Measurements from ENCODE around the gene HSPBAP1.

The HSPBAP1 gene, protein sequence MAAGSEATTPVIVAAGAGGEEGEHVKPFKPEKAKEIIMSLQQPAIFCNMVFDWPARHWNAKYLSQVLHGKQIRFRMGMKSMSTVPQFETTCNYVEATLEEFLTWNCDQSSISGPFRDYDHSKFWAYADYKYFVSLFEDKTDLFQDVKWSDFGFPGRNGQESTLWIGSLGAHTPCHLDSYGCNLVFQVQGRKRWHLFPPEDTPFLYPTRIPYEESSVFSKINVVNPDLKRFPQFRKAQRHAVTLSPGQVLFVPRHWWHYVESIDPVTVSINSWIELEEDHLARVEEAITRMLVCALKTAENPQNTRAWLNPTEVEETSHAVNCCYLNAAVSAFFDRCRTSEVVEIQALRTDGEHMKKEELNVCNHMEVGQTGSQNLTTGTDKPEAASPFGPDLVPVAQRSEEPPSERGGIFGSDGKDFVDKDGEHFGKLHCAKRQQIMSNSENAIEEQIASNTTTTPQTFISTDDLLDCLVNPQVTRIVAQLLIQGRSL

DNA sequence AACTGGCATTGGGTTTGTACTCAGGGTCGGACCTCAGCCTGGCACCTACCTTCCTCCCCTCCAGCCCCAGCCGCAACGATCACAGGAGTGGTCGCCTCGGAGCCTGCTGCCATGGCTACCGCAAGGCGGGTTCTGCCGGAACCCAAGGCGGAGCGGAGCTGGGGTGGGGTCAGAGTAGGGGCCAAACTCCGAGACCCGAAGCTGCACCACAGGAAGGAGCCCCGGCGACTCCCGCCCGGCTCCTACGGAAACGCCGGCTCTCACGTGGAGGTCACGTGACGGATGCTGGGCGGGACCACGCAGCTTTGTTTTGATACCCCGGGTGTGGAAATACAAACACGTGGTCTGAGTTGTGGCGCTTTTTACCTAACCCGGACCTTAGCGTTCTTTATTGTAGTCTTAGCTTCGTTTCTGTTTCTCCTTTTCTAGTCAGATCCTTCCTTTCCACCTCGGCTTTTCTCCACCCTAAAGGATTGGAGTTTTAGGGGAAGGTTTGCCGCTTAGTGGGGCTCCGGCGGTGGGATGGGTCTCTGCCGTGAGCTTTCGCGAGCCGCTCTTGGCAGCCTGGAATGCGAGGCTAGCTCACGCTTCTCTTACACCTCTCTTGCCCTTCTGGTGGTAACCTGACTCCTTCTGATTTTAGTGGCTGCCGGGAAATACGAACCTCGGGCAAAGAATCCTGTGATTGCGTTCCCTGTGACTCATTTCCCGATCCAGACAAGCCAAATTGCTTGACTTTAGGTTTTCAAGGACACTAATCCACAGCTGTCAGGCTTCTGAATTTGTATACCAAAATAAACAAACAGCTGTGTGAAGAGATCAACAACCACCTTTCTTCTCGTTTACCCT, at the start of gene HSPBAP1:
Gene HSPBAP1 (minus strand): TSS at position 264 of the 849 bp plus-strand sequence. CDS start 151 bp downstream, at position 113.
- peak; percentile 80 to 86 for DNase-seq (ENCODE audit: low read depth in 2 of 2)

DNA sequence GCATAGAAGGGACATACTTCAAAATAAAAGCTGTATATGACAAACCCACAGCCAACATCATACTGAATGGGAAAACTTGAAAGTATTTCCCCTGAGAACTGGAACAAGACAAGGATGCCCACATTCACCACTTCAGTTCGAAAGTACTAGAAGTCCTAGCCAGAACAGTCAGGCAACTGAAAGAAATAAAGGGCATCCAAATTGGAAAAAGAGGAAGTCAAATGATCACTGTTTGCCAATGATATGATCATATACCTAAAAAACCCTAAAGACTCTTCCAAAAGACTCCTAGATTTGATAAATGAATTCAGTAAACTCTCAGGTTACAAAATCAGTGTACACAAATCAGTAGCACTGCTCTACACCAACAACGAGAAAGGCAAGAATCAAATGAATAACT, 42.0 kb upstream of the HSPBAP1 start:
- DNase-seq (ENCODE audit: low read depth in 2 of 2) = no peak

DNA sequence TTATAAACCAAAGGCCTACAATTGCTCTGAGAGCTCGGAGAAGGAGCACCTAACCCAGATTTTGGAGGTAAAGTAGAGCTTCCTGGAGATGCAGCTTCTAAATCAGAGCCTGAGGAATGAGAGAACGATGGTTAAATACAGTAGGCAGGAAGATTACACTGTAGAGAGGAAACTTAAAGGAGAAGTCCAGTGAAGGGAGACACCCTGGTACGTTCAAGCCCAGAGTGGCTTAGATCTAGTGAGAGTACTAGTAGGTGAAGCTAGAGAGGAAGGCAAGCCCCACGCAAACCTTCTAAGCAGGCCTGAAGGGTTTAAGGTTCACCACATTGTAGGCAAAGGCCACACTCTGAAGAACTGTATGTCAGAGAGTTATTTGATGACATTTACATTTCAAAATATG, 34.6 kb upstream of the HSPBAP1 start:
- DNase-seq (ENCODE audit: low read depth in 2 of 2) = no peak

DNA sequence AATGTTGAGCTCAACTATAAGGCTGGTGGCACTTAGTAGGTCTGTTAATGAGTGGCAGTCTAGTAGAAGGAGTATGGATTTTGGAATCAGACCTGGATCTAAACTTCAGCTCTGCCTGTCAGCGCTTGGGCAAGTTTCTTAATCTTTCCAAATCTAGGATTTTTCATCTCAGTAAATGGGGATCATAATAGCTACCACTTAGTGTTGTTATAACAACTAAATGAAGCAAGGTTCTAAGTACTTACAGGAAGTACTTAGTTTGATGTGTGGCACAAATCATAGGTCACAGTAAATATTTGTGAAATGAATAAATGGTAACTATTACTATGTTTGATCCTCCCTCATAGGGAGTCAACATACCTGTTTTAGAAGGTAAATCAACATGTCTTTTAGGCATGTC, 32.6 kb upstream of the HSPBAP1 start:
- DNase-seq (ENCODE audit: low read depth in 2 of 2) = no peak

DNA sequence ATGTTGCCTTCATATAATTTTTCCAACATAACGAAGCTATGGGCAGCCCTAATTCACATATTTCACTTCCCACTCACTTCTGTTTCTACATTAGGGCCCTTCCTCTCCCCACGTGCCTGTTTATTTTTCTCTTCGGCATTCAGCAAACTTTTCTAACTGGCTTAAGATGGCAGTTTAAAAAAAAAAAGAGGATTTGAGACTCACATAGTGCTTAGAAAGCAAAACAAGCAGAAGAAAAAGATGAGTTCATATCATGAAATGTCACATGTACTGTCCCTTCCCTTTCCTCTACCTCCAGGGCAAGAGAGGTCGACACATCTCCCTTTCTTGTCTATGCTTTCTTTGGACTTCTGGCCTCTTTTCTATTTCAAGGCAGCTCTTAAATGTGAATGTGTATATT, 31.8 kb upstream of the HSPBAP1 start:
- no peak for DNase-seq (ENCODE audit: low read depth in 2 of 2)

DNA sequence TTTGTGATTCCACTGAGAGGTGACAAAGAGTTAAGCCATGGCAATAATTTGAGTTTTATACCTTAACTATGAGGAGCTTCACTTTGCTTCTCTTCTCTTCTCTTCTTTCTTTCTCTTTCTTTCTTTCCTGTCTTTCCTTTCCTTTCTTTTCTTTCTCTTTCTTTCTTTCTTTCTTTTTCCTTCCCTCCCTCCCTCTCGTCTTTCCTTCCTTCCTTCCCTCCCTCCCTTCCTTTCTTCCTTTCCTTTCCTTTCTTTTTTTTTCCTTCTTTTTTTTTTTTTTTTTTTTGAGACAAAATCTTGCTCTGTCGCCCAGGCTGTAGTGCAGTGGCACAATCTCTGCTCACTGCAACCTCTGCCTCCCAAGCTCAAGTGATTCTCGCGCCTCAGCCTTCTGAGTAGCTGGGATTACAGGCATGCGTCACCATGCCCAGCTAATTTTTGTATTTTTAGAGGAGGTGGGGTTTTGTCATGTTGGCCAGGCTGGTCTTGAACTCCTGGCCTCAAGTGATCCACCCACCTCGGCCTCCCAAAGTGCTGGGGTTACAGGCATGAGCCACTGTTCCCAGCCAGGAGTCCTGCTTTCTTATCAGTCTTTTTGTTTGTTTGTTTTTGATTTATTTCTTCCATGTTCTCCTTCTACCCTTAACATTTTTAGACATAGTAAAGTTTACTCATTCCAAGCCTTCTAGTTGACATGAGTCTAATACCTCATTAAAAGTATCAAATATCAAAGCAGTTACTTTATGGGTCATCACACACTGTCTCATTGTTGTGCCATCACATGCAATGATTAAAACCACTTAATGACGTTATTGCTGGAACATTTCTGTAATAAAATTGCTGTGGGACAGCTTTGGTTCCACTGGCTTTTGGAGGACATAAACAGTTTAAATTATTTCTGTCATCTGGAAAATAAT, 31.1 kb upstream of the HSPBAP1 start:
- DNase-seq (ENCODE audit: low read depth in 2 of 2) = no peak

DNA sequence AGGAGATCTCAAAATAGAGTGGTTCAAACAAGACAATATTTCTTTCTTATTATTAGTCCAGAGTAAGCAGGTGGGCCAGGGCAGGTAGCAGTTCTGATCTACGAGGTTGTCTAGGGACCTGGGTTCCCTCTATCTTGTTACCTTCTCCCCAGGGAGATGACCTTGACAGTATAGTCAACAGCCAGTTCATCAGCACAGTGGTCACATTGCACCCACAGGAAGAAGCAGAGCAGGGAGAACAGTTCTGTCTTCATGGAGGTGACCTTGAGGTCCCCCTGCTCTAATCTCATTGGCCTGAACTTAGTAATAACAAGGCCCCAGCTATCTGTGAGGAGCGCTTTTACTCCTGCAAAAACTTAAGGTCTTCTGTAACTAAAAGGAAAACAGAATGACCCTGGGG, 23.0 kb upstream of the HSPBAP1 start:
- no peak for DNase-seq (ENCODE audit: low read depth in 2 of 2)

DNA sequence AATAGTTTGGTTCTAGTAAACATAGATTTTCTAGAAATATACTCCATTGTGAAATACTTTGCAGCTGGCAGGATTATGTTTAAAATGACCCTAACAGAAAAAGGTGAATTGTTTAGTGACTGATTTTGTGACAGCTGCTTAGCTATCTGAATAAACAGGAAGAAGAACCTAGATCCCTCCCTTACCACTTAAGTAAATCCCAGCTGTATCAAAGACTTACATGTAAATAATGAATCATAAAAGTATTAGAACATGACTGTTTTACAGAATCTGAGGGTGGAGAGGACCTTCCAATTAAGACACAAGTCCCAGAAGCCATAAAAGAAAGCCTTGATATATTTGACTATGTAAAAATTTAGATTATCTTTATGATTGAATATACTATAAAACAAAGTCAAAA, 17.1 kb upstream of the HSPBAP1 start:
- DNase-seq (ENCODE audit: low read depth in 2 of 2) = no peak

DNA sequence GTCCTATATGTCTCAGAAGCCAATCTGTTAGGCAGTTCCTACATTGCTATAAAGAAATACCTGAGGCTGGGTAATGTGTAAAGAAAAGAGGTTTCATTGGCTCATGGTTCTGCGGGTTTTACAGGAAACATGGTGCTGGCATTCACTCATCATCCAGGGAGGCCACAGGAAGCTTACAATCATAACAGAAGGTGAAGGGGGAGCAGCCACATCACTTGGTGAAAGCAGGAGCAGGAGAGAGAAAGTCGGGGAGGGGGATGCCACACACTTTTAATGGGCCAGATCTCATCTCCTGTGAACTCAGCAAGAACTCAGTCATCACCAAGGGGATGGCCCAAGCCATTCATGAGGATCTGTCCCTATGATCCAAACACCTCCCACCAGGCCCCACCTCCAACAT, 10.3 kb upstream of the HSPBAP1 start:
- DNase-seq (ENCODE audit: low read depth in 2 of 2) = no peak

DNA sequence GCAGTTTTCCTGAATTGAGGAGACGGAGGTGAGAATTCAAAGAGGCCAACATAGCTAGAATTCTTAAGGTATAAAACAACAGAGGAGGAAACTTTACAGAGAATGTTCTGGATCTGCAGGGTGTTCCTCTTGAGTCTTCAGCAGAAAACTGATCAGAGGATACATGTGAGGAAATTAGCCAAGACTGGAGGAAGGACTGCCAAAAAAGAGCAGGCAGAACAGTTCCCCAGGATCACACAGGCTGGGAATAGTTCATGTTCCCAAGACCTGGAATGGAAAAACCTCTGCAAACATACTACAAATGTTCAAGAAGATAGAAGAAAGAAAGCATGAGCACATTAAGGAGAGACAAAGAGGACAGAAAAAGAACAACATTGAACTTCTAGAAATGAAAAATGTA, 8.7 kb upstream of the HSPBAP1 start:
- DNase-seq (ENCODE audit: low read depth in 2 of 2) = no peak

DNA sequence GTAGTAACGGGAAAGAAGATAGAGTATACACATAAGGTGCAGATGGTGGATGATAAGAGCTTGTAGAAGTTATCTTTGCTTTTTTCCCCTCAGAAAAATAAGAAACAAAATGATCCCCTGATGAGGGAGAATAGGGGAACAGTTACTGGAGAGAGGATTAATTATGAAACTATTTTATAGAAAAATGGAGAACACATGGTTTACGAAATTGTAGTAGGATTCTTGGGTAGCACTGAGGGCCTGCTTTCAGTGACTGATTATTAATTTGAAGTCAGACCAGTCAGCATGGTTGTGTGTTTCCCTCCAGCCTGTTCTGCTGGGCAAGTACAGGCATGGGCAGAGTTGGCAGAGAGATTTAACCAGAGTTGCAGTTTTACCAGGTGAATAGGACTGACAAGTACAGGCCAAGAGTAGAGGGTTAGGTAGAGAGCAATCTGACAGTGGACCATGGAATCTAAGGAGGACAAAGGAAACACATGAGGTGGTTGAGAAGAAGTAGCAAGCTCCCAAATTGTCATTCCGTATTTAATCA, 7.1 kb upstream of the HSPBAP1 start:
- no peak for DNase-seq (ENCODE audit: low read depth in 2 of 2)

DNA sequence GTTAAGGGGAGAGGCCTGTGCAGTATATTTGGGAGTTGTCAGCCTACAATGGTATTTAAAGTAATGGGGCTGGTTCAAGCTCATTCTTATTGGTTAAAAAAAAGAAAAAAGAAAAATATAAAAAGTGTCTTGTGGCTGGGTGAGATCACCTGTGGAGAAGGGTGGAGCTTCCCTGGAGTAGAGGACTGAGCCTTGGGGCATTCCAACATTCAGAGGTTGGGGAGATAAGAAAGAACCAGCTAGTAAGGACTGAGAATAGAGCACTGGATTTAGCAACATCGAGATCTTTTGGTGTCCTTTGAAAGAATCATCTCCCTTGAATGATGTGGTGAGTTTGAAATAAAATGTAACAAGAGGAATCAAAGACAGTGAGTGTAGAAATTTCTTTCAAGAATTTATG, 6.4 kb upstream of the HSPBAP1 start:
- no peak for DNase-seq (ENCODE audit: low read depth in 2 of 2)

DNA sequence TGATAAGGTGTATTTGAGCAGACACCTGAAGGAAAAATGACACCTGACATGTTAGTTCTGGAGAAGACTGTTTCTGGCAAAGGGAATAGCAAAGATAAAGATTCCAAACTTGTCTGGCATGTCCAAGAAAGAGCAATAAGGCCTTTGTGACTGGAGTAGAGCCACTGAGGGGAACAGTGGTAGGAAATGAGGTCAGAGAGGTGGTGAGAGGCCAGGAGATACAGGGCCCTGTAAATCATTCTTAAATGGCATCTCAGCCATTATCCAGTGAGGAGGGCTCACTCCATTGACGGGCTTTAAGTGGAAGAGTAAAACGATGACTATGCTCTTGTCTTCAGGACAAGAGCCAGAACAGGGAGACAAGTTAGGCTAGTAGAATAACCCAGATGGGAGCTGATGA, 5.7 kb upstream of the HSPBAP1 start:
- no peak for DNase-seq (ENCODE audit: low read depth in 2 of 2)

DNA sequence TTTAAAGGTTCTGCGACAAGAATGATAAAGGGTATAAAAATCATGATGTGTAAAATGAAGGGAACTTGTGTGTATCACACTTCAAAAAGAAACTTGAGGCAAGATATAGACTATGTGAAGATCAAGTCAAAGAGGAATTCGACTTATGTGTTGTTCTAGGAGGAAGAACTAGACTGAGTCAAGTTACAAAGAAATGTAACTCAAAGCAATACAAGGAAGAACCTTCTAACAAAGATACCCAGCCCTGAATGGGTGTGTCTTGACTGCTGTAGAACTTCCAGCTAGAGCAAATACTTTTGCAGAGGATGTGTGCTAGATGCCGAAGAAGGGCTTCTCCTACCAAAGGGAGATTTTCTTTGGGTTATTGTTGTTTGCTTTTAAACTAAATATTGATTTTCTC, 3.7 kb upstream of the HSPBAP1 start:
- DNase-seq (ENCODE audit: low read depth in 2 of 2) = no peak

DNA sequence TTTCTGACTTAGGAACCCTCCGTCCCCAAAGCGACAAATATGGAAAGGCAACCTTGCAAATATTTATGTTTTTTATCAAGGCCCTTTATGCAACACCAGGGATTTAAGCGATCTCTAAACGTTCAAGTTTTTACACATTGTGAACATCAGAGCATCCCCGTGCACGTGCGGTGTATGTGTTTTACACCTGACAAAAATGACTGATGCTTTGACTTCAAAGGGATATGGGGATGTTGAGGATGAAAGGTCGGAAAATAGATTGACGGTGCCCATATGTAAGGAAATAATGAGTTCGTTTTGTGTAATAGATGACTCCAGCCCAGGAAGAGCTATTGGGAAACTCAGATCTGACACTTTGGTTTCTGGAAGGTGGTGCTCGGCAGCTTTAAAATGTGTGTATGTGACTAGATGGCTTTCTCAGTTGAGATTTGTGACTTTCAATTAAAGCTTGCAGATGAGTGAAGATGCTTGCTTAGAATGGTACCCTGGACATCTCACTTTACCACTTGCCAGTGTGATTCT, 2.1 kb upstream of the HSPBAP1 start:
- no peak for DNase-seq (ENCODE audit: low read depth in 2 of 2)

DNA sequence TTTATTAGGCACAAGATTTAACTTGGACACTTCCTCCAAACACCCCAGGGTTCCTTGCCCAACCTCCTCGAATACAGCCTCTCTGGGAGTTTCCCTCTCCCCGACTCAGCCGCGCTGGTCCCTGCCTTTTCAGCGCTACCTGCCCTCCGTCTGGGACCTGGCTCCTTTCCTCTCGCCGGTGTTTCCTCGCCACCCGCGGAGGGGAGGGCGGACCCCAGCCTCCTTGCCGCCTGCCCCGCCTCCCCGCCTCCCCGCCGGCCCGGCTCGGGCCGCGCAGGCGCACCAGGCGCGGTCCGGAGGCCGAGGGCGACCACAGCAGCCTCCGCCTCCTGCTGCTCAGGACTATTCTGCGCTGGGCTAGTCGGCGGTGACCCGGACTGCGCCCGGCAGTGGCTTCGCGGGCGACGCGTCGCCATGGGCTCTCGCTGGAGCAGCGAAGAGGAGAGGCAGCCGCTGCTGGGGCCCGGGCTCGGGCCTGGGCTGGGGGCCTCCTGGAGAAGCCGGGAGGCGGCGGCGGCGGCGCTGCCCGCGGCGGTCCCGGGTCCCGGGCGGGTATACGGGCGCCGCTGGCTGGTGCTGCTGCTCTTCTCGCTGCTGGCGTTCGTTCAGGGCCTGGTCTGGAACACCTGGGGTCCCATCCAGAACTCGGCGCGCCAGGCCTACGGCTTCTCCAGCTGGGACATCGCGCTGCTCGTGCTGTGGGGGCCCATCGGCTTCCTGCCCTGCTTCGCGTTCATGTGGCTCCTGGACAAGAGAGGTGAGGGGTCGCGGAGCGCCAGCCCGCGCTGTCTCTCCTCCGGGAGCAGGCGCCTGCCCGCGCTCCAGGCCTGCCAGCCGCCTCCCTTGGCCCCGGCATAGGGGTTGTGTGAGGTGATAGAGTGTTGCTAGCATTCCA, 1.4 kb upstream of the HSPBAP1 start, which contains the start of gene SLC49A4:
Gene SLC49A4 (plus strand): TSS at position 291 of the 895 bp plus-strand sequence. CDS start 124 bp downstream, at position 415.
- peak; percentile 40 to 44 for DNase-seq (ENCODE audit: low read depth in 2 of 2)

DNA sequence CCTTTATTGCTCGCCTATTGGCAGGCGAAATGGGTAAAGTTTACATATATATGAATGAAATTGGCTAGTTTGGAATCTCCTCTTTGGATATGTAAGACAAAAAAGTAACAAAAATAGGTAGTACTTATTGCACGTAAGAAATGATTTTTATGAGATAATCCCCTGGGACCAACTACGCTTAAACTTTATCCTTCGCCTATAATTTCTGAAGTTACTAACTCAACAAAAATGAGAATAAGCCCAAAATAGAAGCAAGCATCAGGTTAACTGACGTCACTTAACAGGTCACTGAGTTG, 800 bp upstream of the HSPBAP1 start:
- DNase-seq (ENCODE audit: low read depth in 2 of 2) = no peak

DNA sequence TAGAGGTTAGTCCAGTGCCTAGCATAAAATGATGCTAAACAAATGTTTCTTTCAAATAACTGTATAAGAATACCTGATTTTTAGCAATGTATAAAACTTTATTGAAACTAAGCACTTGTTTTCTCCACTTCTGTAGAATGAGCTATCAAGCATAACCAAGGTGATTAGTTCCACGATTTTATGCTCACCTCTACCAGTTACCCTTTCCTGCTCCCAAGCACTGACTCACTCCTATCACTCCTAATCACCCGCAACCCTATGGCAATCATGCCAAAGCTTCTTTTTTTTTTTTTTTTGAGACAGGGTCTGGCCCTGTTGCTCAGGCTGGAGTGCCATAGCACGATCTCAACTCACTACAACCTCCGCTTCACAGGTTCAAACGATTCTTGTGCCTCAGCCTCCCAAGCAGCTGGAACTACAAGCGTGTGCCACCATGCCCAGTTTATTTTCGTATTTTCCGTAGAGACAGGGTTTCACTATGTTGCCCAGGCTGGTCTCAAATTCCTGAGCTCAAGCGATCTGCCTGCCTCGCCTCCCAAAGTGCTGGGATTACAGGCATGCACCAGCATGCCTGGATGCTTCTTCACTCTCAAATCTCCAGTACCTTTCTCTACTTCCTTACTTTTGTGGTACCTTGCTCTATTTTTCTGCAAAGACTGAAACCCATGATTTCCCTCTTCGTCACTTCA, 3.9 kb downstream of the HSPBAP1 start:
- DNase-seq (ENCODE audit: low read depth in 2 of 2) = no peak

DNA sequence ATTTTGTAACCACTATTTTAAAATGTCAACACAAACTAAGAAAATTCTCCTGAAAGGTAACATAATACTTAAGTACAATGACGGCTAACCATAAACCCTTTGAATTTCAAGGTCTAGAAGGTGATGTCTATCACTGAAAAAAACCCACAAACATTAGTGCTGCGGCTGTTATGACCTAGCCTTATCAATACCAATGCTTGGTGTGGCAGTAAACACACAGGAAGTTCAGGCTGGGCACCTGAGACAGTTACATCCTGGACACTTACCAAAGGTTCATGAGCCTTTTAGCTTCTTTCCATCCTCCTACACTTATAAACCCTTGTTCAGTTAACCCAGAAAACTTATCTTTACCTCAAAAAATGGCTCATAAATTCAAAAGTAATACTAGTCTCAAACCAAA, 5.8 kb downstream of the HSPBAP1 start:
- no peak for DNase-seq (ENCODE audit: low read depth in 2 of 2)

DNA sequence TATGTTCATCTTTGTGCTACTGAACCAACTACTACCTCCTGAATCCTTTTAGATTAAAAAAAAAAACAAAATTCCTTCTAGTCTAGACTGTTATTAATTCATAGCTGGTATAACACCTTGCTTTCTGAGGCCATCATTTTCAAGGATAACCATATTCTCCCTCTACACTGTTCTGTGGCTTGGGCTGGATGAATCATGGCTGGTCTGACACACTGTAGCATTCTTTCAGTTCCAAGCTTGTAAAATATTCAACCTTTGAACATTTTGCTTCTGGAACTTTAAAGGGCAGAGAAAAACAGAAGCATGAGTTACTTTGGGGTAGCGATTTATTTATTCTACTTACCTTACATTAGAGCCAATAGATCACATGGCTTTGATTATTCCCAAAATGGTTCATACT, 7.6 kb downstream of the HSPBAP1 start:
- no peak for DNase-seq (ENCODE audit: low read depth in 2 of 2)

All from stimulated activated CD8-positive, alpha-beta memory T cell treated with anti-CD3 and anti-CD28 coated beads, Interleukin-7, amount 100 ng/mL, for 1 hour (primary cell).